ENCODE measurements around the gene STXBP2. TPM values are rescaled to one million over a fixed set of nuclear protein-coding genes. Genes with fewer than 3 reads are reported as not detected.

Gene STXBP2
- total RNA-seq, 4 donors from 2014 or later: 44.7 to 76.6 (median 55.2) TPM

DNA sequence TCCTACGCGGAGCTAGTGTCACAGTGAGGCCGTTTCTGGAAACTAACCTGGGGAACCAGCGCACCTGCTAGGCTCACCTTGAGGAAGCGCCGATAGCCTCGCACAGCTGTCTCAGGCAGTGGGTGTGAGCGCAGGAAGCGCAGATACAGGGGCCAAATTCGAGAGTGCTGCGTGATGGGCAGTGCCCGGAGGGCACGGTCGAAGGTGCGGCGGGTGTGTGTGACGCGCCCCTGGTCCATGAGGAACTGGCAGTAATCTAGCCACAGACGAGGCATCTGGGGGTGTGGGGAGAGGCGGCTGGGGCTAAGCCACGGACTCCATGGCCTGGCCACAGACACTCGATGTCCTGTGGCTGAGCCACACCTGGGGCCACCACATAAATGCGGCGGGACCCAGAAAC is 9.7 kb upstream of the STXBP2 start:
- intact Hi-C loops (cut with DNase I): no loop called here
- Histone ChIP-seq H3K36me3 (peaks cover 14 to 61% (median 28%) of the 10 kb centered on the region in 3 donors), H3K4me3 (no peak overlapping the region)

GRCh38 chr19:7628589-7629311 is 8.2 kb upstream of the STXBP2 start:
- WGBS, 2 donors: 4 to 7% methylated on average over 13 to 14 of the region's 15 CpGs
- TF ChIP-seq POLR2A (IDR thresholded peaks at IDR 0.05) (no peak), CTCF (IDR thresholded peaks at IDR 0.05) (no peak)
- Histone ChIP-seq H3K27me3 (no peaks in the 10 kb centered on the region), H3K36me3 (peaks cover 14 to 54% (median 15%) of the 10 kb centered on the region in 3 donors), H3K4me3 (peak overlapping the region; percentile 68 to 98 (median 78)), H3K9me3 (no peaks in the 10 kb centered on the region), H3K27ac (peak overlapping the region; percentile 60 to 94 (median 88)), H3K4me1 (peaks cover 25 to 41% (median 32%) of the 10 kb centered on the region in 3 donors)
- intact Hi-C loops (cut with DNase I): no loop called here
- no peak for DNase-seq

More for the DNA sequence above, 9.7 kb upstream of the STXBP2 start:
- no peak for DNase-seq
- TF ChIP-seq POLR2A (IDR thresholded peaks at IDR 0.05) (no peak), CTCF (IDR thresholded peaks at IDR 0.05) (no peak)
- Histone ChIP-seq H3K9me3 (no peaks in the 10 kb centered on the region), H3K27me3 (no peaks in the 10 kb centered on the region), H3K4me1 (peaks cover 25 to 41% (median 32%) of the 10 kb centered on the region in 3 donors), H3K27ac (no peak overlapping the region)
- WGBS, 2 donors: 86 to 87% methylated on average over 12 to 20 of the region's 24 CpGs

GRCh38 chr19:7629347-7630054 is 7.4 kb upstream of the STXBP2 start, which contains the start of the genes PET100 and XAB2:
Gene PET100 (plus strand): TSS chr19:7629793. CDS start chr19:7629834, 41 bp downstream.
Gene XAB2 (minus strand): TSS chr19:7629545. CDS start chr19:7629527, 18 bp downstream.
- peak within 1 kb of the TSS; percentile 83 to 96 (median 90) for H3K27ac ChIP-seq
- 0 to 1% methylated on average over 9 to 14 of the region's 40 CpGs for WGBS, 2 donors
- peak; percentile 89 for DNase-seq
- peaks cover 25 to 41% (median 32%) of the 10 kb centered on the region in 3 donors for H3K4me1 ChIP-seq
- no peaks in the 10 kb centered on the region for H3K9me3 ChIP-seq
- peak in 1 of 6 experiments; percentile 31 for TF ChIP-seq CTCF (IDR thresholded peaks at IDR 0.05)
- peak in 2 of 4 donors; percentile 28 to 31 for TF ChIP-seq POLR2A (IDR thresholded peaks at IDR 0.05)
- intact Hi-C loops (cut with DNase I): no loop called here
- no peaks in the 10 kb centered on the region for H3K27me3 ChIP-seq
- peak within 1 kb of the TSS; percentile 68 to 98 (median 78) for H3K4me3 ChIP-seq
- peaks cover 13 to 47% (median 15%) of the 10 kb centered on the region in 3 donors for H3K36me3 ChIP-seq

GRCh38 chr19:7631577-7631976 is 5.3 kb upstream of the STXBP2 start:
- peaks cover 0 to 13% (median 0%) of the 10 kb centered on the region in 4 donors for H3K27me3 ChIP-seq
- WGBS, 2 donors: 75% methylated on average over 4 of the region's 12 CpGs; no CpG with 5 or more reads in 1 of the 2 donors
- H3K27ac ChIP-seq: no peak overlapping the region
- H3K36me3 ChIP-seq: peaks cover 0 to 26% (median 8%) of the 10 kb centered on the region in 3 donors
- no peaks in the 10 kb centered on the region for H3K9me3 ChIP-seq
- no peak for TF ChIP-seq CTCF (IDR thresholded peaks at IDR 0.05)
- no peak for TF ChIP-seq POLR2A (IDR thresholded peaks at IDR 0.05)
- intact Hi-C loops (cut with DNase I): no loop called here
- no peak for DNase-seq
- H3K4me3 ChIP-seq: no peak overlapping the region
- peaks cover 25 to 55% (median 32%) of the 10 kb centered on the region in 3 donors for H3K4me1 ChIP-seq

All from esophagus squamous epithelium (tissue), 5 donors.